ENCODE measurements around the gene LRRC4. TPM values are rescaled to one million over a fixed set of nuclear protein-coding genes. Genes with fewer than 3 reads are reported as not detected.

LRRC4 gene
- total RNA-seq, 1 experiment from 2014 or later = 10.4 TPM

GRCh38 chr7:127980901-127981300 lies 50.3 kb downstream of the LRRC4 start:
- no peak overlapping the region for H3K56ac ChIP-seq (ENCODE audit: insufficient read length, low read depth, low read length)
- no peak overlapping the region for H3K14ac ChIP-seq (ENCODE audit: insufficient read depth, low read length)
- no peak overlapping the region for H3K27ac ChIP-seq (ENCODE audit: insufficient read length, low read depth, low read length)
- no peaks in the 10 kb centered on the region for H3K9me3 ChIP-seq (ENCODE audit: control insufficient read depth, low read depth, low read length)
- no peaks in the 10 kb centered on the region for H3K79me1 ChIP-seq (ENCODE audit: insufficient read depth, low read depth, low read length, poor library complexity, severe bottlenecking)
- H3K27me3 Mint-ChIP-seq (ENCODE audit: low read depth) = no peaks in the 10 kb centered on the region
- peaks cover 29 to 35% (median 33%) of the 10 kb centered on the region in 3 experiments for H3K36me3 Mint-ChIP-seq (ENCODE audit: insufficient read depth in 1 of 3, low read depth in 3 of 3)
- DNase-seq = no peak
- H3K79me2 ChIP-seq (ENCODE audit: insufficient read depth, low read length) = no peaks in the 10 kb centered on the region
- WGBS (ENCODE audit: extremely low coverage, insufficient read length, low lambda C conversion rate) = no CpG with 5 or more reads among the region's 1 CpG
- no peak overlapping the region for H2BK12ac ChIP-seq (ENCODE audit: insufficient read length, low read depth, low read length)
- no peak overlapping the region for H2BK5ac ChIP-seq (ENCODE audit: insufficient read length, low read length)
- H3K27me3 ChIP-seq (ENCODE audit: insufficient read depth, low read length) = no peaks in the 10 kb centered on the region
- no peak overlapping the region for H2BK15ac ChIP-seq (ENCODE audit: low read depth, low read length)
- no peak overlapping the region for H2AFZ ChIP-seq (ENCODE audit: low read length)
- H3K23ac ChIP-seq (ENCODE audit: insufficient read length, low read depth, low read length) = no peak overlapping the region
- H4K5ac ChIP-seq (ENCODE audit: insufficient read length, low read depth, low read length) = no peak overlapping the region
- H3K9ac ChIP-seq (ENCODE audit: extremely low read depth, insufficient read length, low read length) = no peak overlapping the region
- no peak overlapping the region for H4K91ac ChIP-seq (ENCODE audit: insufficient read length, low read depth, low read length)
- no peaks in the 10 kb centered on the region for H4K20me1 ChIP-seq (ENCODE audit: control insufficient read depth, insufficient read depth, insufficient read length)
- peaks cover 21 to 25% of the 10 kb centered on the region in 2 experiments for H3K4me1 Mint-ChIP-seq
- no peak overlapping the region for H2AK5ac ChIP-seq (ENCODE audit: insufficient read length, low read length)
- peaks cover 22 to 24% of the 10 kb centered on the region in 2 experiments for H3K9me3 Mint-ChIP-seq
- H3K4me1 ChIP-seq (ENCODE audit: insufficient read depth, low read length) = peaks cover 6% of the 10 kb centered on the region; the same call in 1 of the 2 replicates
- H2BK20ac ChIP-seq (ENCODE audit: low read depth, low read length, poor library complexity, severe bottlenecking) = no peak overlapping the region
- H3K27ac Mint-ChIP-seq = no peak overlapping the region; a peak in 1 of 7 replicates
- H3K4me2 ChIP-seq (ENCODE audit: insufficient read depth, insufficient read length, low read length) = no peak overlapping the region
- H3K4me3 Mint-ChIP-seq = no peak overlapping the region
- no peaks in the 10 kb centered on the region for H3K23me2 ChIP-seq (ENCODE audit: insufficient read length, low read depth, low read length, poor library complexity, severe bottlenecking)
- no peak for TF ChIP-seq CTCF (conservative IDR thresholded peaks at IDR 0.05)
- H4K8ac ChIP-seq (replicated peaks; ENCODE audit: insufficient read length, low read depth, low read length) = no peak overlapping the region
- no peak overlapping the region for H3T11ph ChIP-seq (ENCODE audit: low read length)
- no peak overlapping the region for H3K4ac ChIP-seq (ENCODE audit: low read depth, low read length)
- H3K18ac ChIP-seq (ENCODE audit: insufficient read length, low read depth, low read length) = no peak overlapping the region
- no peak overlapping the region for H2BK120ac ChIP-seq (ENCODE audit: low read depth, low read length, poor library complexity, severe bottlenecking)
